Loucy (cell line): ENCODE measurements around the gene PDXP.
A peak's percentile ranks its signal among the peaks of the same experiment; 100 is the strongest.

Experiments used
- H2AFZ ChIP-seq: fragments of 200-600 bp; sonication (generic); 2 replicates; pipeline ENCODE4 v1.6.0; 2016; ENCODE audit warnings: antibody characterized with exemption, mild to moderate bottlenecking, low read length, moderate library complexity
- H3F3A ChIP-seq: fragments of 200-600 bp; 2 replicates; pipeline ENCODE4 v1.6.0; 2016; ENCODE audit warnings: antibody characterized with exemption, low read depth, mild to moderate bottlenecking
- H3K27me3 ChIP-seq: fragments of 200-600 bp; sonication (generic); 2 replicates; pipeline ENCODE4 v1.6.1; 2014; ENCODE audit warnings: low read length, mild to moderate bottlenecking; ENCODE audit not compliant: insufficient read depth, poor library complexity, severe bottlenecking
- H3K36me3 ChIP-seq: fragments of 200-600 bp; sonication (generic); 2 replicates; pipeline ENCODE4 v1.6.1; 2016; ENCODE audit warnings: low read length; ENCODE audit not compliant: insufficient read depth
- H3K4me1 ChIP-seq: fragments of 200-600 bp; sonication (generic); 2 replicates; pipeline ENCODE4 v1.5.1; 2014; ENCODE audit warnings: low read length, mild to moderate bottlenecking; ENCODE audit not compliant: insufficient read depth, poor library complexity, severe bottlenecking
- H3K4me2 ChIP-seq: fragments of 200-600 bp; sonication (generic); 2 replicates; pipeline ENCODE4 v1.6.0; 2014; ENCODE audit warnings: antibody characterized with exemption, low read length, low read depth, mild to moderate bottlenecking; ENCODE audit not compliant: poor library complexity, severe bottlenecking
- H3K4me3 ChIP-seq: fragments of 200-600 bp; sonication (generic); 2 replicates; pipeline ENCODE4 v1.5.1; 2014; ENCODE audit warnings: low read length, mild to moderate bottlenecking, mixed read lengths; ENCODE audit not compliant: poor library complexity, severe bottlenecking
- H3K79me2 ChIP-seq: fragments of 200-600 bp; sonication (generic); 2 replicates; pipeline ENCODE4 v1.6.1; 2014; ENCODE audit warnings: low read length; ENCODE audit not compliant: insufficient read depth
- H3K9ac ChIP-seq: fragments of 200-600 bp; sonication (generic); 2 replicates; pipeline ENCODE4 v1.6.0; 2014; ENCODE audit warnings: mild to moderate bottlenecking, low read depth, low read length, moderate library complexity; ENCODE audit not compliant: poor library complexity, severe bottlenecking
- H3K9me2 ChIP-seq: fragments of 200-600 bp; sonication (generic); replicated peaks from 2 replicates; pipeline ENCODE4 v1.6.1; 2016; ENCODE audit warnings: low read depth, low read length, mixed read lengths
- H3K9me3 ChIP-seq: fragments of 200-600 bp; sonication (generic); 2 replicates; pipeline ENCODE4 v1.6.1; 2014; ENCODE audit warnings: mild to moderate bottlenecking, antibody characterized with exemption, low read length, low read depth; ENCODE audit not compliant: insufficient read depth
- H4K20me1 ChIP-seq: fragments of 200-600 bp; sonication (generic); 2 replicates; pipeline ENCODE4 v1.6.0; 2014; ENCODE audit warnings: antibody characterized with exemption, low read length, mild to moderate bottlenecking; ENCODE audit not compliant: insufficient read depth, poor library complexity, severe bottlenecking
- CTCF ChIP-seq: fragments of 200-600 bp; sonication (generic); conservative IDR thresholded peaks from 2 replicates; pipeline ENCODE4 v1.5.1; 2014; ENCODE audit warnings: mild to moderate bottlenecking, antibody characterized with exemption, low read length
- EZH2phosphoT487 ChIP-seq: fragments of 200-600 bp; IDR thresholded peaks from 2 replicates; pipeline ENCODE4 v1.6.1; 2018; ENCODE audit warnings: antibody characterized with exemption, mild to moderate bottlenecking, moderate library complexity, borderline replicate concordance

Gene PDXP

GRCh38 chr22:37672206-37672919 is 13.8 kb downstream of the PDXP start:
- TF ChIP-seq CTCF, result no peak; the same call in 1 of the 2 replicates
- TF ChIP-seq EZH2phosphoT487, result no peak
- H3F3A ChIP-seq, result 0 out of 2 replicates have a peak, but pooled peaks cover 7% of the 10 kb centered on the region
- H3K9me3 ChIP-seq, result no peaks in the 10 kb centered on the region
- H2AFZ ChIP-seq, result no peak overlapping the region
- H3K27me3 ChIP-seq, result no peaks in the 10 kb centered on the region
- peaks cover 41% of the 10 kb centered on the region for H3K79me2 ChIP-seq
- H3K9ac ChIP-seq, result peak overlapping the region; percentile 42
- peaks cover under 1% of the 10 kb centered on the region for H4K20me1 ChIP-seq
- H3K36me3 ChIP-seq, result peaks cover 3% of the 10 kb centered on the region; the same call in 1 of the 2 replicates
- no peaks in the 10 kb centered on the region for H3K9me2 ChIP-seq
- peak overlapping the region; percentile 27 for H3K4me2 ChIP-seq
- H3K4me1 ChIP-seq, result peaks cover 29% of the 10 kb centered on the region
- H3K4me3 ChIP-seq, result no peak overlapping the region

GRCh38 chr22:37672920-37673455 is 14.5 kb downstream of the PDXP start:
- peak overlapping the region; percentile 27 for H3K4me2 ChIP-seq
- H3K27me3 ChIP-seq, result no peaks in the 10 kb centered on the region
- no peaks in the 10 kb centered on the region for H3K9me2 ChIP-seq
- H3K4me3 ChIP-seq, result no peak overlapping the region
- peaks cover 45% of the 10 kb centered on the region for H3K79me2 ChIP-seq
- peaks cover 6% of the 10 kb centered on the region for H4K20me1 ChIP-seq
- H2AFZ ChIP-seq, result no peak overlapping the region
- H3K36me3 ChIP-seq, result peaks cover 2% of the 10 kb centered on the region; the same call in 1 of the 2 replicates
- TF ChIP-seq EZH2phosphoT487 (no peak), CTCF (no peak)
- peaks cover 31% of the 10 kb centered on the region for H3K4me1 ChIP-seq
- H3K9me3 ChIP-seq, result no peaks in the 10 kb centered on the region
- H3F3A ChIP-seq, result 0 out of 2 replicates have a peak, but pooled peaks cover 9% of the 10 kb centered on the region
- peak overlapping the region; percentile 42 for H3K9ac ChIP-seq

GRCh38 chr22:37674248-37674647 is 15.7 kb downstream of the PDXP start:
- H3K9ac ChIP-seq, result peak overlapping the region; percentile 99
- peaks cover 14% of the 10 kb centered on the region for H4K20me1 ChIP-seq
- no peak overlapping the region for H2AFZ ChIP-seq
- no peaks in the 10 kb centered on the region for H3K27me3 ChIP-seq
- H3F3A ChIP-seq, result 0 out of 2 replicates have a peak, but pooled peaks cover 9% of the 10 kb centered on the region
- H3K4me3 ChIP-seq, result peak overlapping the region; percentile 86
- peaks cover 37% of the 10 kb centered on the region for H3K4me1 ChIP-seq
- no peaks in the 10 kb centered on the region for H3K9me2 ChIP-seq
- peaks cover 56% of the 10 kb centered on the region for H3K79me2 ChIP-seq
- H3K9me3 ChIP-seq, result no peaks in the 10 kb centered on the region
- no peak for TF ChIP-seq CTCF
- no peak for TF ChIP-seq EZH2phosphoT487
- H3K4me2 ChIP-seq, result peak overlapping the region; percentile 89
- peaks cover 6% of the 10 kb centered on the region; the same call in 1 of the 2 replicates for H3K36me3 ChIP-seq
